Activated naive CD4-positive, alpha-beta T cell treated with anti-CD3 and anti-CD28 coated beads for 36 hours (primary cell): ENCODE measurements around the gene PJVK. TPM values are rescaled to one million over a fixed set of nuclear protein-coding genes. Genes with fewer than 3 reads are reported as not detected.
"Not testable (repeated sequence)": the region's sequence is repeated elsewhere in the genome, so short reads cannot be mapped to it uniquely, and the experiment has no call there.

Source experiments
- CTCF ChIA-PET: fragments of 350-600 bp; sonication (Branson Sonifier 250); formaldehyde crosslinking; loops from one replicate; lab custom pipeline; 2021; ENCODE audit warnings: antibody characterized with exemption; lab: Charles Lee
- DNase-seq: peaks from one replicate; pipeline ENCODE4 v3.0.0-alpha.2; 2020
- H3K27ac Mint-ChIP-seq: one replicate; pipeline ENCODE4 v1.8.0; 2021; ENCODE audit warnings: mild to moderate bottlenecking, mixed read lengths
- H3K27me3 Mint-ChIP-seq: one replicate; pipeline ENCODE4 v1.8.0; 2021; ENCODE audit warnings: low read depth, mixed read lengths
- H3K36me3 Mint-ChIP-seq: one replicate; pipeline ENCODE4 v1.8.0; 2021; ENCODE audit warnings: low read depth, mixed read lengths
- H3K4me1 Mint-ChIP-seq: one replicate; pipeline ENCODE4 v1.8.0; 2021; ENCODE audit warnings: low read depth, mixed read lengths
- H3K4me3 Mint-ChIP-seq: one replicate; pipeline ENCODE4 v1.8.0; 2021; ENCODE audit warnings: mild to moderate bottlenecking, moderate library complexity, mixed read lengths
- H3K9me3 Mint-ChIP-seq: one replicate; pipeline ENCODE4 v1.8.0; 2021; ENCODE audit warnings: mixed read lengths
- intact Hi-C: fragments of 100-400 bp; cut with micrococcal nuclease; formaldehyde crosslinking; loops from one replicate; pipeline ENCODE4 v1.15.1; 2023
- total RNA-seq, 2 experiments: library from RNA; stranded (reverse); gene quantifications; one replicate each; pipeline ENCODE4 v1.2.3, GENCODE V29; 2021

PJVK gene, protein sequence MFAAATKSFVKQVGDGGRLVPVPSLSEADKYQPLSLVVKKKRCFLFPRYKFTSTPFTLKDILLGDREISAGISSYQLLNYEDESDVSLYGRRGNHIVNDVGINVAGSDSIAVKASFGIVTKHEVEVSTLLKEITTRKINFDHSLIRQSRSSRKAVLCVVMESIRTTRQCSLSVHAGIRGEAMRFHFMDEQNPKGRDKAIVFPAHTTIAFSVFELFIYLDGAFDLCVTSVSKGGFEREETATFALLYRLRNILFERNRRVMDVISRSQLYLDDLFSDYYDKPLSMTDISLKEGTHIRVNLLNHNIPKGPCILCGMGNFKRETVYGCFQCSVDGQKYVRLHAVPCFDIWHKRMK
- 1 to 10 TPM; 2.0 to 2.4 TPM for total RNA-seq

- H3K36me3 Mint-ChIP-seq, result peaks cover 24% of the 10 kb centered on the region
- H3K27me3 Mint-ChIP-seq, result no peaks in the 10 kb centered on the region
- H3K4me3 Mint-ChIP-seq, result peak within 1 kb of the TSS; percentile 91
- H3K4me1 Mint-ChIP-seq, result peaks cover 27% of the 10 kb centered on the region
- DNase-seq, result peak; percentile 96
- CTCF ChIA-PET, result interaction anchor here (0.5 to 1.2 kb wide), 4 partner anchors 31 to 1286 kb away, joined by 3 to 4 read pairs (median 3); no protein-coding TSS in a partner anchor
- intact Hi-C loops, result loop anchor here (1.0 to 10.0 kb wide), 10 partner anchors 27 to 1556 kb away; partner anchors contain the start of genes CWC22, FKBP7, HNRNPA3 and OSBPL6
- H3K27ac Mint-ChIP-seq, result peak within 1 kb of the TSS; percentile 97
- no peaks in the 10 kb centered on the region for H3K9me3 Mint-ChIP-seq
Measured at GRCh38 chr2:178450774-178451525, at the start of gene PJVK, which contains the start of gene PRKRA. Gene PJVK, plus strand, starts transcription at chr2:178451378. Its CDS starts 2,032 bp downstream, at chr2:178453410. Gene PRKRA, minus strand, starts transcription at chr2:178451175. Its CDS starts 145 bp downstream, at chr2:178451030.

- intact Hi-C loops, result no loop called here
- H3K27ac Mint-ChIP-seq, result no peak overlapping the region
Measured at GRCh38 chr2:178401994-178402437, 49.2 kb upstream of the PJVK start.

DNA sequence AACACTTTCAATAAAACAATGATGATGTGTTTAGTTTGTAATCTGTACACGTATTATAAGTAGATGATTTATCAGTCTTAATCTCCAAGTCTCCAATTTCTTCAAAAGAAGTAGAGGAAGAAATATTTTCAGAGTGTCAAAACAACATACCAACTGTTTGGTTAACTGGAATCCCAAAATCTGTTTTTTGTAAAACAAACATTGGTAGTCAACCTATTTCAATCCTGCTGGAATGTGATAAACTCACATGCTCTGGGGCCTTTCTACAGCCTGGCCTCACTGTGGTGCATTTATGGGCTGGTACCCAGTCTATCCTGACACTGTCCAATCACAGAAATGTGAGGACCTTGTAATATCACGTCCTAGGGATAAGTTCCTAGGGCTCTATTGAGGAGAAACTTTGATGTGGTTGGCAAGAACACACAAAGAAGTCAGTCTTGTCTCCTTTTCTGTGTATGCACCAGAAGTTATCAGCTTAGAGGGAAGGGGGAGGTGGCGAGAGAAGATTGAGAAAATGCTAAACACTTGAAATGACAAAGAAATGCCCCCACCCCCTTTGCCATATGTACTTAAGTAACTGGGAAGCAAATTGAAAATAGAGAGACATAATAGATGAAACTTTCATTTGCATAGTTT is 47.4 kb upstream of the PJVK start:
- no peak overlapping the region for H3K4me3 Mint-ChIP-seq
- peaks cover 2% of the 10 kb centered on the region for H3K4me1 Mint-ChIP-seq
- DNase-seq, result no peak
- intact Hi-C loops, result no loop called here
- no peaks in the 10 kb centered on the region for H3K9me3 Mint-ChIP-seq
- H3K27me3 Mint-ChIP-seq, result no peaks in the 10 kb centered on the region
- no peaks in the 10 kb centered on the region for H3K36me3 Mint-ChIP-seq
- H3K27ac Mint-ChIP-seq, result no peak overlapping the region
- CTCF ChIA-PET, result interaction anchor here (0.6 to 3.4 kb wide), 2 partner anchors 11 to 308 kb away, joined by 3 to 20 read pairs; no protein-coding TSS in a partner anchor

More at GRCh38 chr2:178401994-178402437, 49.2 kb upstream of the PJVK start:
- Mint-ChIP-seq H3K36me3 (no peaks in the 10 kb centered on the region), H3K9me3 (no peaks in the 10 kb centered on the region), H3K4me1 (peaks cover 2% of the 10 kb centered on the region), H3K4me3 (no peak overlapping the region), H3K27me3 (no peaks in the 10 kb centered on the region)
- no peak for DNase-seq
- CTCF ChIA-PET, result interaction anchor here (0.6 to 1.4 kb wide), 2 partner anchors 12 to 1205 kb away, joined by 3 to 4 read pairs; no protein-coding TSS in a partner anchor

GRCh38 chr2:178404368-178404767 is 46.8 kb upstream of the PJVK start:
- H3K9me3 Mint-ChIP-seq, result no peaks in the 10 kb centered on the region
- no peak overlapping the region for H3K4me3 Mint-ChIP-seq
- H3K36me3 Mint-ChIP-seq, result no peaks in the 10 kb centered on the region
- no peak for DNase-seq
- H3K4me1 Mint-ChIP-seq, result peaks cover 2% of the 10 kb centered on the region
- no peak overlapping the region for H3K27ac Mint-ChIP-seq
- CTCF ChIA-PET, result interaction anchor here (0.6 to 3.4 kb wide), 2 partner anchors 10 to 309 kb away, joined by 3 to 20 read pairs; no protein-coding TSS in a partner anchor
- intact Hi-C loops, result no loop called here
- H3K27me3 Mint-ChIP-seq, result no peaks in the 10 kb centered on the region

DNA sequence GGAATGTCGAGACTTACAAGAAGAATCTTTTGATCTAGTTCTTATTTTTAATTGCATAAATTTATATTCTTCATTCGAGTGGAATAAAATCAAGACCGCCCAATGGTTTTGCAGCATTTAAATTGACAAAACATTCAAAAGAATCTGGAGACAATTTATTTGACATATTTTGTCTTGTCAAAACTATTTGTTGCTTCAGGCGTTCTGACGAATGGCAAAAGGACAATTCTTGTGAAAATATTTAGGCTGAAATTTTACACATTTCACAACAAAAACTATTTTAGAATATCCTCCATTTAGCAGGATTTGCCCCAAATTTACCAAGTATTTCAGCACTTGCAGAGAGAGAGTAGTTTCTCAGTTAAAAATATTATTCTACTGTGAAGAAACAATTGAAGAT is 41.9 kb upstream of the PJVK start:
- no peak for DNase-seq
- no peaks in the 10 kb centered on the region for H3K27me3 Mint-ChIP-seq
- no peak overlapping the region for H3K4me3 Mint-ChIP-seq
- no peaks in the 10 kb centered on the region for H3K9me3 Mint-ChIP-seq
- no peak overlapping the region for H3K27ac Mint-ChIP-seq
- H3K4me1 Mint-ChIP-seq, result peaks cover 5% of the 10 kb centered on the region
- CTCF ChIA-PET, result no interaction called here
- no peaks in the 10 kb centered on the region for H3K36me3 Mint-ChIP-seq
- intact Hi-C loops, result no loop called here

- no peaks in the 10 kb centered on the region for H3K27me3 Mint-ChIP-seq
- H3K9me3 Mint-ChIP-seq, result no peaks in the 10 kb centered on the region
- no peak overlapping the region for H3K27ac Mint-ChIP-seq
- no peak for DNase-seq
- CTCF ChIA-PET, result interaction anchor here (5.8 kb wide), 1 partner anchor 15 kb away, joined by 59 read pairs; no protein-coding TSS in a partner anchor
- H3K4me3 Mint-ChIP-seq, result no peak overlapping the region
- H3K4me1 Mint-ChIP-seq, result peaks cover 12% of the 10 kb centered on the region
- H3K36me3 Mint-ChIP-seq, result no peaks in the 10 kb centered on the region
- intact Hi-C loops, result loop anchor here (2.0 to 5.0 kb wide), 3 partner anchors 103 to 620 kb away; partner anchors contain the start of gene OSBPL6
Measured at GRCh38 chr2:178412047-178412446, 39.1 kb upstream of the PJVK start.

GRCh38 chr2:178412453-178412852 is 38.7 kb upstream of the PJVK start:
- H3K4me1 Mint-ChIP-seq, result peaks cover 12% of the 10 kb centered on the region
- not testable (repeated sequence) for H3K4me3 Mint-ChIP-seq, H3K27ac Mint-ChIP-seq, DNase-seq, H3K27me3 Mint-ChIP-seq, H3K9me3 Mint-ChIP-seq, H3K36me3 Mint-ChIP-seq
- CTCF ChIA-PET, result interaction anchor here (0.7 to 5.8 kb wide), 4 partner anchors 16 to 607 kb away, joined by 3 to 59 read pairs (median 22); partner anchors contain the start of gene RBM45
- intact Hi-C loops, result loop anchor here (2.0 to 5.0 kb wide), 3 partner anchors 102 to 620 kb away; partner anchors contain the start of gene OSBPL6

DNA sequence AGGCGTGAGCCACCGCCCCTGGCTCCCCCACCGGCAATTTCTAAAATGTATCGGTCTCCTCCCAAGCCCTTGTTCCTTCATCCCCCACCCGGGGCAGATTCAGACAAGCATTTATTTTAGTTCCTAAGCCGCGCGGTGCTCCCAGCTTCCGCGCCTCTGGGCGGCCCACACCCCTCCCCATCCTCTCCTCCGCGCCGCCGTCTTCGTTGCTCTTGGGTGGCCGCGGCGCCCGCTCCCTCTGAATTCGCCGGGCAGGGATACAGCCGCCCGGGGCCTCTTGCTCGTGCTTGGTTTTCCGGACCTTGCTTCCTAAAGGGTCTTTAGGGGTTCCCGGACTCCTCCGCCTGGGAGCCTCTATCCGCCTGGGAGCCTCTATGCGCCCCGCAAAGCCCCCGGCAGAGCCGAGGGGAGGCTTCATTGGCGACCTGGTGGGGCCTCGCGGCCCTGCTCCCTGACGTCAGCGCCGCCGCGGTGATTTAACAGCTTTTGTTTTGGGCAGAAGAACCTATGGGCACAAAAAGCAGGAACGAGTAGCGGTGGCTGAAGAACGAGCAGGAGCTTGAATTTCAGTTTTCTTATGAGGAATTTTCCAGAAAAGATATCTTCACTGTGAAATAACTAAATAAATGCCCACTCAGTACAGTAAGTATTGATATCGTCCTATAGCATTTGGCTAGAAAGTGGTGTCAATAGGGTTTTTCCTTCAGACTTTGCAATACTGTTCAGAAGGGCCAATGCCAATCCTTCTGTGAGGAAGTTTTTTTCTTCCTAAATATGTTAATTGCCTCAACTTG is 37.5 kb upstream of the PJVK start:
- H3K36me3 Mint-ChIP-seq, result no peaks in the 10 kb centered on the region
- peak overlapping the region; percentile 79 for H3K4me3 Mint-ChIP-seq
- peaks cover 12% of the 10 kb centered on the region for H3K4me1 Mint-ChIP-seq
- no peaks in the 10 kb centered on the region for H3K9me3 Mint-ChIP-seq
- DNase-seq, result peak; percentile 76
- intact Hi-C loops, result loop anchor here (1.0 to 5.0 kb wide), 10 partner anchors 16 to 619 kb away; partner anchors contain the start of genes FKBP7, OSBPL6, PJVK and PRKRA
- H3K27me3 Mint-ChIP-seq, result no peaks in the 10 kb centered on the region
- CTCF ChIA-PET, result interaction anchor here (0.6 to 5.8 kb wide), 12 partner anchors 8 to 302 kb away, joined by 3 to 59 read pairs (median 6); partner anchors contain the start of gene RBM45
- peak overlapping the region; percentile 90 for H3K27ac Mint-ChIP-seq

- DNase-seq, result peak; percentile 93
- Mint-ChIP-seq H3K36me3 (no peaks in the 10 kb centered on the region), H3K9me3 (no peaks in the 10 kb centered on the region), H3K4me1 (peaks cover 12% of the 10 kb centered on the region), H3K4me3 (peak overlapping the region; percentile 79), H3K27ac (peak overlapping the region; percentile 90), H3K27me3 (no peaks in the 10 kb centered on the region)
- CTCF ChIA-PET, result interaction anchor here (0.6 to 5.8 kb wide), 21 partner anchors 9 to 303 kb away, joined by 3 to 59 read pairs (median 4); partner anchors contain the start of genes PJVK, PRKRA and RBM45
- intact Hi-C loops, result loop anchor here (1.0 to 5.0 kb wide), 8 partner anchors 17 to 618 kb away; partner anchors contain the start of genes FKBP7, PJVK, PRKRA and RBM45
Measured at GRCh38 chr2:178414266-178415247, 36.6 kb upstream of the PJVK start.

DNA sequence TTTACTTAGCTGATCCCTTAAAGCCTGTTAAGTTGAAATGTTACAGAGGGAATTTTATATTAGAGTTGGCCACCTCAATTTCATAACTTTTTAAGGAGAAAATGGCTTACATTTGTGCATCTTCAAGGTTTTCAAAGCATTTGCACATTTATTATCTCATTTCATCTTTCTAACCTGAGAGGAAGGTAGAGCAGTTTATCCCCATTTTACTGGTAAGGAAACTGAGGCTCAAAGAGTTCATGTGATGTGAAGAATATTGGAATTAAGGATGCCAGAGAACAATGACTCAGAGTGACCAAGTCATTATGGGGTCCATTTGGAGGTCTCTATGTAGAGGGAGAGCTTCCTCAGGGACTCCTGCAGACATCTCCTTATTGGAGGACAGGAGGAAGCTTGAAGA is 35.2 kb upstream of the PJVK start:
- CTCF ChIA-PET, result interaction anchor here (0.6 to 5.8 kb wide), 3 partner anchors 19 to 304 kb away, joined by 3 to 59 read pairs (median 40); partner anchors contain the start of gene RBM45

More for the DNA sequence above, 35.2 kb upstream of the PJVK start:
- H3K27me3 Mint-ChIP-seq, result no peaks in the 10 kb centered on the region
- H3K4me1 Mint-ChIP-seq, result peaks cover 12% of the 10 kb centered on the region
- H3K36me3 Mint-ChIP-seq, result no peaks in the 10 kb centered on the region
- intact Hi-C loops, result no loop called here
- DNase-seq, result no peak
- H3K4me3 Mint-ChIP-seq, result no peak overlapping the region
- no peaks in the 10 kb centered on the region for H3K9me3 Mint-ChIP-seq
- no peak overlapping the region for H3K27ac Mint-ChIP-seq
